Lung (tissue), 12 donors: ENCODE results near the gene ALDH16A1. TPM values are rescaled to one million over a fixed set of nuclear protein-coding genes. Genes with fewer than 3 reads are reported as not detected.

Source experiments
- ATAC-seq: fragments of 200-7000 bp; cut with Tn5 transposase; one replicate; pipeline ENCODE4 v1.9.1; 2020; ENCODE audit warnings: moderate number of reproducible peaks; ENCODE audit not compliant: insufficient read depth, low FRiP score
- DNase-seq, 3 donors: peaks; one replicate each; pipeline ENCODE4 v3.0.0-alpha.2; 2013 to 2017
- H3K27ac ChIP-seq, 2 donors: one replicate each; pipeline ENCODE4 v1.5.1; 2013; ENCODE audit warnings: mild to moderate bottlenecking in 2 of 2, moderate library complexity in 2 of 2, control low read depth in 1 of 2, inconsistent platforms in 1 of 2, low read depth in 1 of 2, low read length in 1 of 2
- H3K27me3 ChIP-seq, 3 donors: one replicate each; pipeline ENCODE4 v1.5.1; 2013; ENCODE audit warnings: low read length in 2 of 3; ENCODE audit not compliant: control insufficient read depth in 3 of 3, insufficient read depth in 3 of 3
- H3K36me3 ChIP-seq, 4 donors: one replicate each; pipeline ENCODE4 v1.5.1; 2013; ENCODE audit warnings: low read length in 4 of 4, mild to moderate bottlenecking in 1 of 4, moderate library complexity in 1 of 4; ENCODE audit not compliant: control insufficient read depth in 4 of 4, insufficient read depth in 4 of 4
- H3K4me1 ChIP-seq, 5 donors: one replicate each; pipeline ENCODE4 v1.5.1; 2013; ENCODE audit warnings: low read length in 5 of 5, mild to moderate bottlenecking in 2 of 5, moderate library complexity in 1 of 5; ENCODE audit not compliant: control insufficient read depth in 5 of 5, insufficient read depth in 5 of 5
- H3K4me3 ChIP-seq: one replicate; pipeline ENCODE4 v1.5.1; 2013; ENCODE audit warnings: mild to moderate bottlenecking, control low read depth, moderate library complexity
- H3K9ac ChIP-seq, 2 donors: one replicate each; pipeline ENCODE4 v1.5.1; 2013; ENCODE audit warnings: low read length in 2 of 2, control low read depth in 1 of 2; ENCODE audit not compliant: insufficient read depth in 1 of 2
- H3K9me3 ChIP-seq, 4 donors: one replicate each; pipeline ENCODE4 v1.5.1; 2013; ENCODE audit warnings: low read length in 3 of 4, mild to moderate bottlenecking in 1 of 4, moderate library complexity in 1 of 4; ENCODE audit not compliant: control insufficient read depth in 4 of 4, insufficient read depth in 3 of 4
- CTCF ChIP-seq: IDR thresholded peaks from 2 replicates; pipeline ENCODE4 v1.5.1; 2012; ENCODE audit warnings: mild to moderate bottlenecking; ENCODE audit errors: control extremely low read depth, extremely low read depth
- WGBS, 2 donors: extraction: QIAGEN DNeasy Blood & Tissue Kit; methylation state at CpG; one replicate each; pipeline ENCODE4 v1.1.7; 2013; 5-methylcytosine and 5-hydroxymethylcytosine counted together
- polyA plus RNA-seq, 2 donors: library from polyadenylated mRNA; stranded (reverse); fragments of 200-250 nt; gene quantifications; one replicate each; pipeline ENCODE4 v1.2.1, GENCODE V29; 2013
- total RNA-seq, 2 donors: library from RNA; depleted of rRNA in 1 of 2; stranded (reverse); fragments of >200 nt in 1 of 2; gene quantifications; one replicate each; pipeline ENCODE4 v1.2.1, GENCODE V29; 2014 to 2021
- donor health status: control.
- donor health status: control.
- donor health status: Bipolar disorder and iron deficiency.
- donor health status: healthy.
- donor health status: DM: yes; HTN: yes; CAD: no.

ALDH16A1 gene
- total and polyA plus RNA-seq, 4 donors = 21.1 to 53.3 (median 37.4) TPM

- no peak for TF ChIP-seq CTCF
- whole genome bisulfite sequencing, 2 donors = 7 to 8% methylated on average over 40 to 42 of the region's 42 CpGs
- Histone ChIP-seq H3K27me3 (peaks cover 9 to 87% (median 76%) of the 10 kb centered on the region in 3 donors), H3K4me3 (no peak within 1 kb of the TSS), H3K4me1 (peaks cover 0 to 12% (median 7%) of the 10 kb centered on the region in 5 donors), H3K9ac (no peak within 1 kb of the TSS), H3K36me3 (no peaks in the 10 kb centered on the region), H3K27ac (no peak within 1 kb of the TSS), H3K9me3 (peaks cover 0 to 2% (median 0%) of the 10 kb centered on the region in 4 donors)
- DNase-seq (no peak), ATAC-seq (no peak)
Observed at GRCh38 chr19:49423071-49423984, 29.7 kb upstream of the ALDH16A1 start, which contains the start of gene PTH2. PTH2 (minus strand) TSS chr19:49423441; CDS start chr19:49423339, 102 bp downstream.

- no peak for ATAC-seq
- H3K4me1 ChIP-seq = peaks cover 0 to 12% (median 7%) of the 10 kb centered on the region in 5 donors
- peaks cover 0 to 2% (median 0%) of the 10 kb centered on the region in 4 donors for H3K9me3 ChIP-seq
- H3K27me3 ChIP-seq = peaks cover 9 to 87% (median 81%) of the 10 kb centered on the region in 3 donors
- H3K27ac ChIP-seq = no peak overlapping the region
- H3K36me3 ChIP-seq = no peaks in the 10 kb centered on the region
- H3K9ac ChIP-seq = no peak overlapping the region
- 6 to 11% methylated on average over 3 of the region's 3 CpGs for WGBS, 2 donors
- no peak for TF ChIP-seq CTCF
- no peak for DNase-seq
- no peak overlapping the region for H3K4me3 ChIP-seq
Observed at GRCh38 chr19:49423985-49424303, 29.1 kb upstream of the ALDH16A1 start.

- Histone ChIP-seq H3K4me1 (peaks cover 0 to 12% (median 7%) of the 10 kb centered on the region in 5 donors), H3K27me3 (peaks cover 9 to 88% (median 81%) of the 10 kb centered on the region in 3 donors), H3K27ac (no peak within 1 kb of the TSS), H3K9ac (no peak within 1 kb of the TSS), H3K36me3 (no peaks in the 10 kb centered on the region), H3K4me3 (no peak within 1 kb of the TSS), H3K9me3 (peaks cover 0 to 2% (median 0%) of the 10 kb centered on the region in 4 donors)
- DNase-seq = no peak
- no peak for ATAC-seq
- WGBS, 2 donors = 60% methylated on average over 7 of the region's 7 CpGs
- TF ChIP-seq CTCF = no peak
Observed at GRCh38 chr19:49425178-49425577, 27.8 kb upstream of the ALDH16A1 start, which contains the start of gene GFY. GFY (plus strand) TSS chr19:49425388; CDS start chr19:49426431, 1,043 bp downstream.
